GM21529 (cell line): Measurements from ENCODE around the gene DSTN.

ENCODE experiments used
- ATAC-seq: cut with Tn5 transposase; IDR thresholded peaks from one replicate; pipeline ENCODE4 v1.9.1; 2021; ENCODE audit not compliant: unreplicated experiment

DSTN gene

GRCh38 chr20:17611540-17612286 is 41.8 kb downstream of the DSTN start:
- ATAC-seq = no peak

- ATAC-seq = no peak
Measured at GRCh38 chr20:17612287-17612991, 42.6 kb downstream of the DSTN start.

GRCh38 chr20:17612992-17613327 is 43.1 kb downstream of the DSTN start:
- no peak for ATAC-seq

- ATAC-seq = no peak
Measured at GRCh38 chr20:17613328-17614175, 43.7 kb downstream of the DSTN start.

GRCh38 chr20:17614176-17614811 is 44.4 kb downstream of the DSTN start:
- no peak for ATAC-seq

- ATAC-seq = no peak
Measured at GRCh38 chr20:17614812-17615644, 45.2 kb downstream of the DSTN start.

- no peak for ATAC-seq
Measured at GRCh38 chr20:17615645-17616479, 46.0 kb downstream of the DSTN start.

- ATAC-seq = no peak
Measured at GRCh38 chr20:17616480-17617211, 46.8 kb downstream of the DSTN start.

- no peak for ATAC-seq
Measured at GRCh38 chr20:17617212-17617867, 47.5 kb downstream of the DSTN start.

GRCh38 chr20:17617868-17618672 is 48.2 kb downstream of the DSTN start:
- ATAC-seq = no peak

GRCh38 chr20:17618673-17619013 is 48.8 kb downstream of the DSTN start:
- no peak for ATAC-seq

GRCh38 chr20:17619351-17620093 is 49.6 kb downstream of the DSTN start:
- ATAC-seq = no peak

GRCh38 chr20:17620371-17621228 is 50.7 kb downstream of the DSTN start:
- ATAC-seq = no peak

- ATAC-seq = no peak
Measured at GRCh38 chr20:17621229-17621968, 51.5 kb downstream of the DSTN start.
